GM18507 (cell line): Measurements from ENCODE around the gene SECISBP2.
"Not testable (repeated sequence)": the region's sequence is repeated elsewhere in the genome, so short reads cannot be mapped to it uniquely, and the experiment has no call there.

Experiments
- DNase-seq: peaks from one replicate; pipeline ENCODE4 v3.0.0; 2011; ENCODE audit warnings: low read depth; ENCODE audit not compliant: insufficient read length; ENCODE audit errors: extremely low spot score
- FAIRE-seq: peaks from 2 replicates; lab custom pipeline; 2011; peaks lifted over from hg19 to GRCh38; lab: Jason Lieb, UNC

SECISBP2 gene

DNA sequence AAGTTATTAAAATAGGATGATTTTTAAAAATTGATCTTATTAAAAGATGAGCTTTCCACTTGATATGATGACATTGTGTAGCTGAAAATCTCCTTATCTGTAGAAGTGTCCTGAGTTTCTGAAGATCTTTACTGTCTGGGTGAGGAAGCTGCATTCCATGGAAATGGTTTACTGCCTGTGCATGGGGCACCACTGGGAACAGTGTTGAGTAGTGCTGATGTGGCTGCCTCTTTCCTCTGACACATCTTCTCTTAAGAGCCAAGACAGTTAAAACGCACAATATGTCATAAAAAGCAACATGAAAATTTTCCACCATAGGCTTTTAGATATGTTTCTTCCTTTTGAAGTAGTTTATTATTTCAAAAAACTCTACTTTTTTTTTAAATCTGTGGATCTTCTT is 24.6 kb downstream of the SECISBP2 start:
- DNase-seq, result no peak
- FAIRE-seq, result no peak

GRCh38 chr9:89343812-89344211 is 25.5 kb downstream of the SECISBP2 start:
- FAIRE-seq, DNase-seq: not testable (repeated sequence)

- DNase-seq (no peak), FAIRE-seq (no peak)
Measured at GRCh38 chr9:89345476-89345875, 27.2 kb downstream of the SECISBP2 start.

- FAIRE-seq (no peak), DNase-seq (no peak)
Measured at GRCh38 chr9:89346696-89347095, 28.4 kb downstream of the SECISBP2 start.

- DNase-seq, result no peak
- no peak for FAIRE-seq
Measured at GRCh38 chr9:89347651-89348050, 29.4 kb downstream of the SECISBP2 start.

- FAIRE-seq, result no peak
- no peak for DNase-seq
Measured at GRCh38 chr9:89349607-89350006, 31.3 kb downstream of the SECISBP2 start.

GRCh38 chr9:89350988-89351557 is 32.8 kb downstream of the SECISBP2 start:
- DNase-seq (no peak), FAIRE-seq (no peak)

- FAIRE-seq (no peak), DNase-seq (no peak)
Measured at GRCh38 chr9:89351584-89352300, 33.4 kb downstream of the SECISBP2 start.

DNA sequence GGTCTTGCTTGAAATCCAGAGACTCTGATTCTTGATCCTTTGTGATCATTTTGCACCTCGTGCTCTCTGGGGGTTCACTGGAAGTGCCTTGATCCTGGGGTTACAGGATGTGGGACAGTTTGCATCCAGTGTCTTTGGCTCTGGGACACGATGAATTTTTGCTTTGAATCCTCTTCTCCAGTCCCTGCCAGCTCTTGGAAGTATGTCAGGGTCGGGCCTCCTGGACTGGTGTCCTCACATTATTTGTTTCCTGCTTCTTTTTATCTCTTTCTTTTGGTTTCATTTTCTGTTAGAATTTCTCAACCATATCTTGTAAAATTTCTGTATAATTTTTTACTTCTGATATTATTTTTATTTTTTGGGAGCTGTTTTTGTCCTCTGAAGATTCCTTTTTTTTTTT is 34.2 kb downstream of the SECISBP2 start:
- FAIRE-seq (no peak), DNase-seq (no peak)

GRCh38 chr9:89352874-89353649 is 34.8 kb downstream of the SECISBP2 start:
- DNase-seq (no peak), FAIRE-seq (no peak)

DNA sequence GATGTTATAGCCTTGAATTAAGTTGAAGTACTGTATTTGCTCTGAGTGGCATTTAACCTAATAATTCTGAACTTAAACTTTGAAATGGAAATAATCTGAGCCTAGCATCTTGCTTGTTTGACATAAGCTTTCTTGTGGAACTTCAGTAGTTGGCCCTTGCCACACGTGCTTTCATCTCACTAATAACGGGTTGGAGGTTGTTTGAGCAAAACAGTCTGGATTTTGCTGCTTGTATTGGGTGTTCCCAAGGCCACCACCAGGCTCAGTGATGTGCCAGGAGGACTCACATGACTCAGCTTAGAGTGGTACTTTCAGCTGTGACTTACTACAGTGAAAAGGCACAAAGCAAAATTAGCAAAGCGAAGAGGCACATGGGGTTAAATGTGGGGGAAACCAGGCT is 35.7 kb downstream of the SECISBP2 start:
- FAIRE-seq (no peak), DNase-seq (no peak)

GRCh38 chr9:89354471-89354870 is 36.2 kb downstream of the SECISBP2 start:
- DNase-seq (no peak), FAIRE-seq (no peak)

DNA sequence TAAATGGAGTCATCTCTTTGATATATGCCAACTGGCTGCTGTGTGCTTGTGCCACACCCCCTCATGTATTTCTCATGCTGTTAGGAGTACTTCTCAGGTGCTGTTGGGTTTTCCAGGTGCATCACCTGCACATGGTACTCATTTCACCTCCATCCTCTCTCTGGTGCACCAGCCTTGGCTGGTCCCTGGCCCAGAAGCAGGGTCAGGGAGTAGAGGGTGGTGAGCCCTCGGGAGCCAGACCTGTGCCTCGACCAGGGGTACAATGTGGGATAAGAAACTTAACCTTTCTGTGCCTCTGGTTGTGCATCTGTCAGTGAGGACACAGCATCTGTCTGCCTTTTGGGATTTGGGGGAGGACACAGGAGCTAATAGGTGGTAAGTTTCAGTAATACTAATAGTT is 38.5 kb downstream of the SECISBP2 start:
- no peak for DNase-seq
- no peak for FAIRE-seq

- DNase-seq, result no peak
- no peak for FAIRE-seq
Measured at GRCh38 chr9:89357331-89358197, 39.3 kb downstream of the SECISBP2 start.

GRCh38 chr9:89358376-89358916 is 40.1 kb downstream of the SECISBP2 start:
- FAIRE-seq, result no peak
- DNase-seq, result no peak

- no peak for FAIRE-seq
Measured at GRCh38 chr9:89358985-89359384, 40.7 kb downstream of the SECISBP2 start.

GRCh38 chr9:89359751-89360261 is 41.5 kb downstream of the SECISBP2 start:
- DNase-seq, result no peak
- no peak for FAIRE-seq

More at GRCh38 chr9:89358985-89359384, 40.7 kb downstream of the SECISBP2 start:
- DNase-seq, result no peak

DNA sequence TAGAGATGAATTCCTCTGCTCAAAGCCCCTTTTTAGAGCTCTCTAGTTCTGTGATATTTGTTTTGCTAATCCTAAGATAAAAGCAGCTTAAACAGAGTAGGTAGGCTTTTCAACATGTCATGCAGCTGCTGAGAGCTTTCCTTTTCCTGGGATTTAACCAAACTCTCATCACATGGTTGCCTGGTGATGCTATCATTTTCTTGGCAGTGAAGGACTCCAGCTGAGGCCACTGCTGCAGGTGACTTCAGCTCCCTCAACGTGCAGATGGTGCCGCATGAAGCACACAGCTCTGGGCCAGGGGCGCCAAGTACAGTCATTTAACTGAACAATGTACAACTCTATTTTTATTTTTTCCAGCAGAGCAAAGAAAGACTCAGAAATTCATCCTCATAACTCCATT is 42.2 kb downstream of the SECISBP2 start:
- no peak for DNase-seq
- FAIRE-seq, result no peak

DNA sequence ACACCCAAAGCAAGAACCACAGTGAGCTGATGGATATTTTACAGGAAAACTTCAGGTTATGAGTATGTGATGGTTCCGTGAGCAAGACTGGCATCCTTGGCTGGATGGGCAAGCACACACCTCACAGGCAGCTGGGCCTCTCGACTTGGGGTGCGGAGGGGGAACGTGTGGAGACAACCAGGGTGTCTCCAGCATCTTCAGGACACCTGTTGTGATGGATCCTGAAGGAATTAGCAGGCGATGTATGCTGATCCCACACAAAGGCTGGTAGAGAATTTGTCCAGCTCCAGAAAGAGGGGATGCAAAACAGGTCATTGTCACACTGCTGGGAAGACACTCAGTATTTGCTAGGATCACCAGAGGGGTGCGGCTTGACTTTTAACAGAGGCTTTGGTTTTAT is 42.7 kb downstream of the SECISBP2 start:
- no peak for FAIRE-seq
- no peak for DNase-seq
